HepG2 (cell line): ENCODE data around the gene BZW1.

Experiments
- CBFB ChIP-seq: sonication (generic); formaldehyde crosslinking; IDR thresholded peaks from 2 replicates; pipeline ENCODE4 v1.4.0; 2020; ENCODE audit warnings: missing genetic modification reagents
- CTCF ChIP-seq: sonication (generic); formaldehyde crosslinking; IDR thresholded peaks from 2 replicates; pipeline ENCODE4 v1.5.0; 2020; ENCODE audit warnings: mild to moderate bottlenecking, missing genetic modification reagents, moderate library complexity
- ETV5 ChIP-seq: IDR thresholded peaks from 2 replicates; pipeline ENCODE4 v1.6.1; 2018; ENCODE audit warnings: missing biosample characterization, missing genetic modification reagents, inconsistent platforms, borderline replicate concordance
- MATR3 ChIP-seq: sonication (generic); formaldehyde crosslinking; IDR thresholded peaks from 2 replicates; pipeline ENCODE4 v1.4.0; 2020; ENCODE audit warnings: missing genetic modification reagents
- MAX ChIP-seq: IDR thresholded peaks from 2 replicates; pipeline ENCODE4 v1.6.1; 2012; ENCODE audit warnings: inconsistent platforms
- PCBP2 ChIP-seq: fragments of 200-400 bp; formaldehyde crosslinking; optimal IDR thresholded peaks from 2 replicates; pipeline ENCODE3; 2018; ENCODE audit warnings: low read length, low read depth; ENCODE audit not compliant: poor library complexity, severe bottlenecking
- SMAD1 ChIP-seq: sonication (generic); formaldehyde crosslinking; IDR thresholded peaks from 2 replicates; pipeline ENCODE4 v1.4.0; 2020; ENCODE audit warnings: missing genetic modification reagents, low read depth, mild to moderate bottlenecking, borderline replicate concordance
- ZFP36 ChIP-seq: fragments of 150-350 bp; IDR thresholded peaks from 2 replicates; pipeline ENCODE4 v1.6.1; 2018; ENCODE audit warnings: borderline replicate concordance, low read length, low read depth; ENCODE audit not compliant: partially characterized antibody
- ZNF317 ChIP-seq: sonication (generic); formaldehyde crosslinking; IDR thresholded peaks from 2 replicates; pipeline ENCODE4 v1.5.0; 2020; ENCODE audit warnings: mild to moderate bottlenecking, missing genetic modification reagents
- ZNF709 ChIP-seq: sonication (generic); formaldehyde crosslinking; IDR thresholded peaks from 2 replicates; pipeline ENCODE4 v1.5.0; 2020; ENCODE audit warnings: mild to moderate bottlenecking, missing genetic modification reagents
- ZSCAN31 ChIP-seq: sonication (generic); formaldehyde crosslinking; IDR thresholded peaks from 2 replicates; pipeline ENCODE4 v1.5.0; 2020; ENCODE audit warnings: low read depth, mild to moderate bottlenecking, missing genetic modification reagents
- ZSCAN5A ChIP-seq: sonication (generic); formaldehyde crosslinking; IDR thresholded peaks from 2 replicates; pipeline ENCODE4 v1.8.0; 2022; ENCODE audit warnings: mild to moderate bottlenecking, missing genetic modification reagents, borderline replicate concordance
- ZZZ3 ChIP-seq: sonication (generic); formaldehyde crosslinking; IDR thresholded peaks from 2 replicates; pipeline ENCODE4 v1.4.0; 2020; ENCODE audit warnings: missing genetic modification reagents, mild to moderate bottlenecking, borderline replicate concordance

GRCh38 chr2:200821686-200822245, 10.1 kb downstream of the BZW1 start:
- TF ChIP-seq ZSCAN5A (no peak), ZFP36 (no peak), SMAD1 (CRISPR knock-in tag) (no peak), ZSCAN31 (CRISPR knock-in tag) (no peak), MATR3 (CRISPR knock-in tag) (no peak), ZNF709 (CRISPR knock-in tag) (no peak), ZNF317 (CRISPR knock-in tag) (no peak), ETV5 (CRISPR knock-in tag) (no peak), ZZZ3 (no peak), MAX (no peak), PCBP2 (no peak), CTCF (no peak), CBFB (no peak)
